ENCODE results near the gene PLEKHH3. TPM values are rescaled to one million over a fixed set of nuclear protein-coding genes. Genes with fewer than 3 reads are reported as not detected.
"Not testable (repeated sequence)": the region's sequence is repeated elsewhere in the genome, so short reads cannot be mapped to it uniquely, and the experiment has no call there.

PLEKHH3 gene
- total RNA-seq, 3 donors from 2014 or later, result 15.4 to 32.2 (median 24.6) TPM

DNA sequence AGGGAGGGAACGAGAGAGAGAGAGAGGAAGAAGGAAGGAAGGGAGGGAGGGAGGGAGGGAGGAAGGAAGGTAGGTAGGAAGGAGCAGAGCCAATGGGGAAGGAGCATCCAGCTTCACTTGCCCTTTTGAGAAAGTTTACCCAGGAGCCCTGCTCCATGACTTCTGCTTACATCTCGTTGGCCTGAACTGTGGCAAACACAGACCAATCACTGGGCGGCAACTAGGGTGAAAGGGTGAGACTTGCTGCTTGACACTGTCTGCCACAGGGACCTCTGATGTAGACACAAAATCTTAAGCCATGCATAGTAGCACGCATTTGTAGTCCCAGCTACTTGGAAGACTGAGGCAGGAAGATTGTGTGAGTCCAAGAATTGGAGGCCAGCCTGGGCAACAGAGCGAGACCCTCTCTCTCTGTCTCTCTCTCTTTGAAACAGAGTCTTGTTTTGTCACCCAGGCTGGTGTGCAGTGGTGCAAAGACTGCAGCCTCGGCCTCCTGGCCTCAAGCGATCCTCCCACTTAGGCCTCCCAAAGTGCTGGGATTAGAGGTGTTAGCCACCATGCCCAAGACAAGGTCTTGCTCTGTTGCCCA is 37.2 kb downstream of the PLEKHH3 start:
- no peak for TF ChIP-seq POLR2AphosphoS5 (IDR thresholded peaks at IDR 0.05)
- TF ChIP-seq, protein P1, sequence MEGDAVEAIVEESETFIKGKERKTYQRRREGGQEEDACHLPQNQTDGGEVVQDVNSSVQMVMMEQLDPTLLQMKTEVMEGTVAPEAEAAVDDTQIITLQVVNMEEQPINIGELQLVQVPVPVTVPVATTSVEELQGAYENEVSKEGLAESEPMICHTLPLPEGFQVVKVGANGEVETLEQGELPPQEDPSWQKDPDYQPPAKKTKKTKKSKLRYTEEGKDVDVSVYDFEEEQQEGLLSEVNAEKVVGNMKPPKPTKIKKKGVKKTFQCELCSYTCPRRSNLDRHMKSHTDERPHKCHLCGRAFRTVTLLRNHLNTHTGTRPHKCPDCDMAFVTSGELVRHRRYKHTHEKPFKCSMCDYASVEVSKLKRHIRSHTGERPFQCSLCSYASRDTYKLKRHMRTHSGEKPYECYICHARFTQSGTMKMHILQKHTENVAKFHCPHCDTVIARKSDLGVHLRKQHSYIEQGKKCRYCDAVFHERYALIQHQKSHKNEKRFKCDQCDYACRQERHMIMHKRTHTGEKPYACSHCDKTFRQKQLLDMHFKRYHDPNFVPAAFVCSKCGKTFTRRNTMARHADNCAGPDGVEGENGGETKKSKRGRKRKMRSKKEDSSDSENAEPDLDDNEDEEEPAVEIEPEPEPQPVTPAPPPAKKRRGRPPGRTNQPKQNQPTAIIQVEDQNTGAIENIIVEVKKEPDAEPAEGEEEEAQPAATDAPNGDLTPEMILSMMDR (IDR thresholded peaks at IDR 0.05), result no peak
- TF ChIP-seq POLR2A (IDR thresholded peaks at IDR 0.05), result no peak
- Histone ChIP-seq H3K4me1 (no peaks in the 10 kb centered on the region), H3K4me3 (no peak overlapping the region), H3K36me3 (no peaks in the 10 kb centered on the region), H3K9me3 (no peaks in the 10 kb centered on the region), H3K27me3 (no peaks in the 10 kb centered on the region), H3K27ac (no peak overlapping the region)
- intact Hi-C loops (cut with DNase I; ENCODE audit: low total_unique reads), result no loop called here
- no peak for DNase-seq (ENCODE audit: low spot score in 2 of 2)

DNA sequence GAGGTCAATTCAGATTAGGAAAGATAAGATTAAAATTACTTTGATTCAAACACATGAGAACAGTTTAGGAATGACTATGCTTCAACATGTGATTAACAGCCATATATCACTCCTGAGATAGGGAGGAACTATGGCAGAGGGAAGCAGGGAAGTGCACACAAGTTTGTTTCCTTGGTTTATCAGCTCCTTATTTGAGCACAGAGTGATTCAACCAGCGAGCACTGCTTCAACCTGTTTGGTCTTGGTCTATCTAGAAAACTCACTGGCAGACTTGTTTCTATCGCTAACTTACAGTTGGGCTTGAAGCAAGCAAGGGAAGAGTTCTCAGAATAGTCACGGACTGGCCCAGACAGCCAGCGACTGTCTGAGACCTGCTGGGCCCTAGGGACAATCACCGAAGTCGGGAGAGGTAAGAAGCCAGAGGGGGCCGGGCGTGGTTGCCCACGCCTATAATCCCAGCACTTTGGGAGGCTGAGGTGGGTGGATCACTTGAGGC is 43.8 kb downstream of the PLEKHH3 start:
- no peak for DNase-seq (ENCODE audit: low spot score in 2 of 2)
- intact Hi-C loops (cut with DNase I; ENCODE audit: low total_unique reads), result no loop called here
- H3K9me3 ChIP-seq, result no peaks in the 10 kb centered on the region
- TF ChIP-seq, protein P1 (IDR thresholded peaks at IDR 0.05), result no peak
- TF ChIP-seq POLR2AphosphoS5 (IDR thresholded peaks at IDR 0.05), result no peak
- TF ChIP-seq POLR2A (IDR thresholded peaks at IDR 0.05), result no peak
- no peak overlapping the region for H3K27ac ChIP-seq
- H3K4me3 ChIP-seq, result no peak overlapping the region
- no peaks in the 10 kb centered on the region for H3K27me3 ChIP-seq
- no peaks in the 10 kb centered on the region for H3K36me3 ChIP-seq
- H3K4me1 ChIP-seq, result no peaks in the 10 kb centered on the region

DNA sequence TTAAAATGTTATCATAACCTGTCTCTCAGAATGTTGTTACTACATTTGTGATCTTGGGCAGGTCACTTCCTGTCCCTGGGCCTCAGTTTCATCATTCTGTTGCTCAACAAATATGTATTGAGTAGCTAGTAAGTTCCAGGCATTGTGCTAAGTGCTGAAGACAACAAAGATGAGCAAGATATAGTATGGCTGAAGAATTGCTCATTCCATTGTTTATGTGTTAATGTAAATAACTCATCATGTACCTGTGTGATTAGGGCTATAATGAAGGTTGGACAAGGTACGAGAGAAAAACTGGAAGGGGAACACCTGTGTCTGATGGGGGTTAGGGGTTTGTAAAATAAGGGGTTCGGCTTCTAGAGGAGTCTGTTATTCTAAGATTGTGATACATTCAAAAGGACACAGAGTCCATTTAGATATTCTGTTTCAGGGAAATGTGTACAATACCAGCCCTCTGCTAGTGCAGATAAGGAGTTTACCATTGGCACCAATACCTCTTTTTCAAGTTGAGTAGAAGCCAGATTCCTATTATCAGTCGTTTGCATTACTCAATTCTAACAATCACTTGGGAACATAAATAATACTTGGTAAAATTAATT is 47.3 kb downstream of the PLEKHH3 start:
- Histone ChIP-seq H3K27ac (no peak overlapping the region), H3K36me3 (no peaks in the 10 kb centered on the region)
- intact Hi-C loops (cut with DNase I; ENCODE audit: low total_unique reads), result no loop called here

DNA sequence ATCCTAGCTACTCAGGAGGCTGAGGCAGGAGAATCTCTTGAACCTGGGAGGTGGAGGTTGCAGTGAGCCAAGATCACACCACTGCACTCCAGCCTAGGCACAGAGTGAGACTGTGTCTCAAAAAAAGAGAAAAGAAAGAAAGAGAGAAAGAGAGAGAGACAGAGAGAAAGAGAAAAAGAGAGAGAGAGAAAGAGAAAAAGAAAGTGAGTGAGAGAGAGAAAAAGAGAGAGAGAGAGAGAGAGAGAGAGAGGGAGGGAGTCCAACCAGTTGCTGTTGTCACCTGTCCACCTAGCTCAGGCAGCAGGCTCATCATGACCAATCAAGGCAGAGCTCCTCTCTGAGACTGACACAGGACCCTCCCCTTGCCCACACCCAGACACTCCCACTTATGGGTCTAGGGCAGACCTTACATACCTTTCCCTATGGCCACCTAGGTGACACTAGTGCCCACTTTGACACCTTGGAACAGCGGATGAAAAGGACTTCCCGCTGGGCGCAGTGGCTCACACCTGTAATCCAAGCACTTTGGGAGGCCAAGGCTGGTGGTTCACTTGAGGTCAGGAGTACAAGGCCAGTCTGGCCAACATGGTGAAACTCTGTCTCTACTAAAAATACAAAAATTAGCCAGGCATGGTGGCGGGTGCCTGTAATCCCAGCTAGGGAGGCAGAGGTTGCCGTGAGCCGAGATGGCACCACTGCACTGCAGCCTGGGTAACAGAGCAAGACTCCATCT is 49.6 kb downstream of the PLEKHH3 start:
- H3K9me3 ChIP-seq; H3K4me1 ChIP-seq; H3K36me3 ChIP-seq; H3K27me3 ChIP-seq; H3K27ac ChIP-seq; H3K4me3 ChIP-seq; intact Hi-C loops (cut with DNase I; ENCODE audit: low total_unique reads); DNase-seq (ENCODE audit: low spot score in 2 of 2): not testable (repeated sequence)

More for the DNA sequence above, 47.3 kb downstream of the PLEKHH3 start:
- H3K4me3 ChIP-seq, result no peak overlapping the region
- DNase-seq (ENCODE audit: low spot score in 2 of 2), result no peak
- no peaks in the 10 kb centered on the region for H3K4me1 ChIP-seq
- TF ChIP-seq POLR2A (IDR thresholded peaks at IDR 0.05) (no peak), POLR2AphosphoS5 (IDR thresholded peaks at IDR 0.05) (no peak)
- TF ChIP-seq, protein P1 (IDR thresholded peaks at IDR 0.05), result no peak
- no peaks in the 10 kb centered on the region for H3K27me3 ChIP-seq
- no peaks in the 10 kb centered on the region for H3K9me3 ChIP-seq

DNA sequence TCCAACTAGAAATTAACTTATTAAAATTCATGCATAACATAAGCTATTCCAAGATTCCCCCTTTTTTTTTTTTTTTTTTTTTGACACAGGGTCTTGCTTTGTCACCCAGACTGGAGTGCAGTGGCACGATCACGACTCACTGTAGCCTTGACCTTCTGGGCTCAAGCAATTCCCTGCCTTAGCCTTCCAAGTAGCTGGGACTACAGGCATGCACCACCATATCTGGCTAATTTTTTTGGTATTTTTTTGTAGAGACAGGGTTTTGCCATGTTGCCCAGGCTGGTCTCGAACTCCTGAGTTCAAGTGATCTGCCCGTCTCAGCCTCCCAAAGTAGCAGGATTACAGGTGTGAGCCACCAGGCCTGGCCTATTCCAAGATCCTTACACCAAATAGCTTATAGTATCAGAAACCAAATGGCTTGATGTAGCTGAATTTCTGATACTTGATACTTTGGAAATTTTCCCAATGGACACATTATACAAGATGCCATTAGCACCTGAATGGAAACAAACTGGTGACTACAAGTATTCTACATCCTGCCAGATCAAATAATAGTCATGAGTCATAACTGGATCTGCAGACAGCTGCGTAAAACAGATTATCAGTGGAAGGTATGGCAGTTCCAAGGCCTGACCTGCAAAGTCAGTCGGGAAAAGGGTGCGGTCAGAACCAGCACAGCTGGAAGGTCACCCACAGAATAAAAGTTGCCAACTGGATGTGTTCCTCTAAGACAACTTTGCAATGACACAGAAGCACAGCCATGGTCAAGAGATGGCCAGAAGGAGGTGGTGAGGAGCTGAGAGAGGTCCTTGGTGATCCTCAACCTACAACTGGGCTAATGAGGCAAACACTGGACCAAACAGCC is 52.8 kb downstream of the PLEKHH3 start:
- no peak for DNase-seq (ENCODE audit: low spot score in 2 of 2)
- no peaks in the 10 kb centered on the region for H3K27me3 ChIP-seq
- H3K4me3 ChIP-seq, result no peak overlapping the region
- intact Hi-C loops (cut with DNase I; ENCODE audit: low total_unique reads), result no loop called here
- no peaks in the 10 kb centered on the region for H3K9me3 ChIP-seq
- no peaks in the 10 kb centered on the region for H3K36me3 ChIP-seq
- no peak overlapping the region for H3K27ac ChIP-seq
- no peaks in the 10 kb centered on the region for H3K4me1 ChIP-seq
- TF ChIP-seq, protein P1 (IDR thresholded peaks at IDR 0.05), result no peak
- no peak for TF ChIP-seq POLR2A (IDR thresholded peaks at IDR 0.05)
- no peak for TF ChIP-seq POLR2AphosphoS5 (IDR thresholded peaks at IDR 0.05)

Measured in breast epithelium (tissue), 4 donors.